Heart left ventricle (tissue), 16 donors: Measurements from ENCODE around the gene MICAL2. TPM values are rescaled to one million over a fixed set of nuclear protein-coding genes. Genes with fewer than 3 reads are reported as not detected.

Source experiments
- ATAC-seq, 4 donors: fragments of 200-7000 bp; cut with Tn5 transposase; one replicate each; pipeline ENCODE4 v1.9.1; 2020 to 2022; ENCODE audit warnings: moderate library complexity in 4 of 4, mild to moderate bottlenecking in 3 of 4, moderate number of reproducible peaks in 1 of 4
- DNase-seq, 5 donors: peaks; one replicate each; pipeline ENCODE4 v3.0.0-alpha.2; 2020
- H3K27ac ChIP-seq, 12 donors: fragments of 200-600 bp; sonication (generic) in 4 of 12; one replicate each; pipeline versions ENCODE4 v1.5.0 to v1.8.0; 2016 to 2022; ENCODE audit warnings: mild to moderate bottlenecking in 2 of 12
- H3K27me3 ChIP-seq, 9 donors: fragments of 200-600 bp; sonication (generic) in 2 of 9; one replicate each; pipeline versions ENCODE4 v1.5.1 to v1.8.0; 2016 to 2022; ENCODE audit warnings: mild to moderate bottlenecking in 3 of 9
- H3K36me3 ChIP-seq, 9 donors: fragments of 200-600 bp; sonication (generic) in 2 of 9; one replicate each; pipeline versions ENCODE4 v1.5.0 to v1.8.0; 2018 to 2022; ENCODE audit warnings: mild to moderate bottlenecking in 2 of 9
- H3K4me1 ChIP-seq, 12 donors: fragments of 200-600 bp; sonication (generic) in 4 of 12; one replicate each; pipeline versions ENCODE4 v1.5.0 to v1.8.0; 2016 to 2022; ENCODE audit warnings: mild to moderate bottlenecking in 3 of 12
- H3K4me3 ChIP-seq, 12 donors: fragments of 200-600 bp; sonication (generic) in 4 of 12; one replicate each; pipeline versions ENCODE4 v1.5.0 to v1.8.0; 2017 to 2022; ENCODE audit warnings: mild to moderate bottlenecking in 9 of 12, moderate library complexity in 4 of 12
- H3K9me3 ChIP-seq, 12 donors: fragments of 200-600 bp; sonication (generic) in 4 of 12; one replicate each; pipeline versions ENCODE4 v1.5.0 to v1.8.0; 2016 to 2022; ENCODE audit warnings: mild to moderate bottlenecking in 1 of 12
- CTCF ChIP-seq, 12 donors: fragments of 200-600 bp; sonication (generic) in 4 of 12; IDR thresholded peaks; one replicate each; pipeline versions ENCODE4 v1.5.0 to v1.8.0; 2018 to 2022; ENCODE audit warnings: antibody characterized with exemption in 12 of 12, mild to moderate bottlenecking in 5 of 12
- POLR2A ChIP-seq, 2 donors: fragments of 450-650 bp; IDR thresholded peaks; one replicate each; pipeline ENCODE4 v1.6.1; 2017; ENCODE audit warnings: antibody characterized with exemption in 2 of 2, mild to moderate bottlenecking in 2 of 2, moderate library complexity in 2 of 2
- WGBS, 4 donors: extraction: QIAGEN DNeasy Blood & Tissue Kit in 2 of 4; methylation state at CpG; one replicate each; pipeline versions ENCODE4 v1.1.5 to v1.1.7; 2013 to 2018; 5-methylcytosine and 5-hydroxymethylcytosine counted together
- intact Hi-C, 10 donors: fragments of 100-400 bp; cut with DNase I; formaldehyde crosslinking; loops; one replicate each; pipeline versions ENCODE4 v1.11.1 to v1.14.2; 2022
- polyA plus RNA-seq, 2 donors: library from polyadenylated mRNA; stranded (reverse); fragments of 200-250 nt; gene quantifications; one replicate each; pipeline ENCODE4 v1.2.3, GENCODE V29; 2013
- total RNA-seq, 9 donors: library from RNA; depleted of rRNA in 2 of 9; stranded (reverse); fragments of >200 nt in 2 of 9; fragmentation: NEBNext Ultra II Directional in 3 of 9; extraction: Animal tissue kit (Norgen Biotek cat#: 25700) in 3 of 9; gene quantifications; one replicate each; pipeline versions ENCODE4 v1.1.0 to v1.2.4, GENCODE V29; 2016 to 2023
- donor health status: ischemic (EF 13 %, LVEDD 7.1; RV severe dilation, severe dysfunction).
- donor health status: healthy with polysubstance abuse.
- donor health status: DM: no; HTN: yes; CAD: no.
- donor health status: DM: no; HTN: no; CAD: no.
- donor health status: ischemic (EF 25% LVEDD 6.9; RV normal size, moderate dysfunction).
- donor health status: ischemic (EF 25% LVEDD 5.7; RV mildly dilated, moderate dysfunction).
- donor health status: healthy.
- donor health status: DM: yes; HTN: yes; CAD: no.
- donor health status: ischemic (EF 35%, LVEDD 5.7; RV mildly dilated, moderate dysfunction).
- donor health status: nonischemic (EF 11% LVEDD 7.7; RV severe dilation, severe dysfunction).
- donor health status: DM: yes; HTN: yes; CAD: no.
- donor health status: PGD.
- donor health status: ischemic (EF 29% LVEDD 5.4; RV normal size, mild dysfunction).
- donor health status: nonischemic (EF 23%, LVEDD 6.1; RV moderate dilation, normal function).

The MICAL2 gene
- total and polyA plus RNA-seq, 11 donors = 37.6 to 110 (median 86.4) TPM

GRCh38 chr11:12108875-12109453 is 1.4 kb upstream of the MICAL2 start:
- H3K4me1 ChIP-seq = peaks cover 0 to 61% (median 44%) of the 10 kb centered on the region in 12 donors
- WGBS, 4 donors = 94 to 100% (median 97%) methylated on average over 2 of the region's 2 CpGs
- H3K27ac ChIP-seq = no peak overlapping the region

GRCh38 chr11:12109591-12110196 is 696 bp upstream of the MICAL2 start:
- TF ChIP-seq POLR2A (IDR thresholded peaks at IDR 0.05) (no peak), CTCF (IDR thresholded peaks at IDR 0.05) (no peak)
- WGBS, 4 donors = 34 to 41% (median 38%) methylated on average over 7 of the region's 7 CpGs
- Histone ChIP-seq H3K27me3 (no peaks in the 10 kb centered on the region), H3K4me3 (peak overlapping the region in 11 of 12 donors; percentile 62 to 93 (median 86)), H3K9me3 (no peaks in the 10 kb centered on the region), H3K27ac (peak overlapping the region in 10 of 12 donors; percentile 11 to 91 (median 80)), H3K4me1 (peaks cover 0 to 61% (median 47%) of the 10 kb centered on the region in 12 donors), H3K36me3 (peaks cover 0 to 5% (median 0%) of the 10 kb centered on the region in 9 donors)
- DNase-seq (no peak), ATAC-seq (no peak)
- intact Hi-C loops = loop anchor here in 6 of 10 donors (2.0 to 10.0 kb wide), 7 partner anchors 17 to 128 kb away; no protein-coding TSS in a partner anchor

More at GRCh38 chr11:12108875-12109453, 1.4 kb upstream of the MICAL2 start:
- Histone ChIP-seq H3K4me3 (no peak overlapping the region), H3K9me3 (no peaks in the 10 kb centered on the region), H3K36me3 (peaks cover 0 to 4% (median 0%) of the 10 kb centered on the region in 9 donors), H3K27me3 (no peaks in the 10 kb centered on the region)
- intact Hi-C loops = loop anchor here in 1 of 10 donors (2.0 kb wide), 1 partner anchor 16 kb away; no protein-coding TSS in a partner anchor
- TF ChIP-seq CTCF (IDR thresholded peaks at IDR 0.05) (no peak), POLR2A (IDR thresholded peaks at IDR 0.05) (no peak)
- DNase-seq = no peak
- ATAC-seq = no peak

- H3K4me3 ChIP-seq = peak overlapping the region; percentile 62 to 93 (median 86)
- H3K27ac ChIP-seq = peak overlapping the region; percentile 46 to 91 (median 84)
- peak; percentile 7 to 39 (median 20) for ATAC-seq
- peaks cover 0 to 55% (median 48%) of the 10 kb centered on the region in 12 donors for H3K4me1 ChIP-seq
- WGBS, 4 donors = 2 to 8% (median 4%) methylated on average over 36 to 67 of the region's 67 CpGs
- no peaks in the 10 kb centered on the region for H3K9me3 ChIP-seq
- intact Hi-C loops = loop anchor here in 6 of 10 donors (2.0 to 10.0 kb wide), 6 partner anchors 46 to 126 kb away; no protein-coding TSS in a partner anchor
- H3K36me3 ChIP-seq = peaks cover 0 to 5% (median 0%) of the 10 kb centered on the region in 9 donors
- TF ChIP-seq POLR2A (IDR thresholded peaks at IDR 0.05) (no peak), CTCF (IDR thresholded peaks at IDR 0.05) (no peak)
- DNase-seq = peak; percentile 41 to 74 (median 52)
- H3K27me3 ChIP-seq = no peaks in the 10 kb centered on the region
Measured at GRCh38 chr11:12110714-12111548, 541 bp downstream of the MICAL2 start.
